Measurements from ENCODE around the gene LRRN2. TPM values are rescaled to one million over a fixed set of nuclear protein-coding genes. Genes with fewer than 3 reads are reported as not detected.

LRRN2 gene
- polyA plus RNA-seq, 1 of the 3 experiments (the other 2 are of a cell fraction), result not detected

- TF ChIP-seq CTCF (IDR thresholded peaks at IDR 0.05) (no peak), NRF1 (IDR thresholded peaks at IDR 0.05; ENCODE audit: low read depth, low read length) (no peak), RXRA (IDR thresholded peaks at IDR 0.05; ENCODE audit: borderline replicate concordance, low read depth) (no peak), POLR2AphosphoS5 (IDR thresholded peaks at IDR 0.05; ENCODE audit: low read depth, low read length) (no peak)
Measured at GRCh38 chr1:204702552-204703267, 17.2 kb upstream of the LRRN2 start (continued).

- Histone ChIP-seq H4K20me1 (ENCODE audit: insufficient read depth) (no peaks in the 10 kb centered on the region), H2AFZ (ENCODE audit: low read depth) (no peak overlapping the region), H3K27me3 (ENCODE audit: insufficient read depth) (peaks cover 3% of the 10 kb centered on the region; the same call in 1 of the 2 replicates), H3K9ac (no peak overlapping the region), H3K4me3 (ENCODE audit: low read depth in 2 of 2, low read length in 1 of 2) (no peak overlapping the region), H3F3A (replicated peaks; ENCODE audit: insufficient read depth) (no peaks in the 10 kb centered on the region), H3K27ac (ENCODE audit: low read depth in 2 of 2, low read length in 1 of 2) (no peak overlapping the region), H3K4me1 (ENCODE audit: control insufficient read depth in 1 of 2, insufficient read depth in 2 of 2, low read depth in 1 of 2, low read length in 1 of 2) (no peaks in the 10 kb centered on the region), H3K79me2 (ENCODE audit: insufficient read depth) (no peaks in the 10 kb centered on the region), H3K9me3 (no peaks in the 10 kb centered on the region), H3K36me3 (replicated peaks in 1 of 2; ENCODE audit: control insufficient read depth in 1 of 2, insufficient read depth in 2 of 2, low read length in 1 of 2) (no peaks in the 10 kb centered on the region), H3K9me2 (no peaks in the 10 kb centered on the region), H3K4me2 (no peak overlapping the region)
- TF ChIP-seq NFIC (IDR thresholded peaks at IDR 0.05; ENCODE audit: borderline replicate concordance) (no peak), YY1 (IDR thresholded peaks at IDR 0.05; ENCODE audit: low read depth) (no peak), ELF1 (IDR thresholded peaks at IDR 0.05) (no peak), REST (IDR thresholded peaks at IDR 0.05; ENCODE audit: low read depth, low read length) (no peak), EP300 (IDR thresholded peaks at IDR 0.05; ENCODE audit: borderline replicate concordance in 1 of 2, low read depth in 1 of 2, low read length in 1 of 2) (no peak), FOXJ3 (CRISPR knock-in tag; IDR thresholded peaks at IDR 0.05) (no peak), SMC3 (IDR thresholded peaks at IDR 0.05; ENCODE audit: low read depth, low read length) (no peak), USF2 (IDR thresholded peaks at IDR 0.05; ENCODE audit: borderline replicate concordance, low read depth, low read length) (no peak), TAF1 (IDR thresholded peaks at IDR 0.05; ENCODE audit: borderline replicate concordance, low read depth, low read length) (no peak), MXI1 (IDR thresholded peaks at IDR 0.05; ENCODE audit: low read depth, low read length) (no peak), IRF3 (IDR thresholded peaks at IDR 0.05; ENCODE audit: low read depth, low read length) (no peak), TEAD4 (IDR thresholded peaks at IDR 0.05; ENCODE audit: borderline replicate concordance, insufficient read depth) (no peak), CHD2 (IDR thresholded peaks at IDR 0.05; ENCODE audit: low read length, partially characterized antibody) (no peak), GABPA (IDR thresholded peaks at IDR 0.05; ENCODE audit: low read depth) (no peak), MAX (IDR thresholded peaks at IDR 0.05; ENCODE audit: low read depth) (no peak), POLR2AphosphoS5 (IDR thresholded peaks at IDR 0.05; ENCODE audit: low read depth, low read length) (no peak), MEF2A (IDR thresholded peaks at IDR 0.05; ENCODE audit: borderline replicate concordance, low read depth) (no peak), FOXM1 (IDR thresholded peaks at IDR 0.05; ENCODE audit: low read depth) (no peak), USF1 (IDR thresholded peaks at IDR 0.05; ENCODE audit: borderline replicate concordance, low read depth) (no peak), RXRA (IDR thresholded peaks at IDR 0.05; ENCODE audit: borderline replicate concordance, low read depth) (no peak)
- 47% methylated on average over 3 of the region's 3 CpGs for WGBS (ENCODE audit: low lambda C conversion rate)
- DNase-seq, result no peak
- ChIA-PET POLR2A (no interaction called here), CTCF (interaction anchor here (1.4 kb wide), 1 partner anchor 11 kb away, joined by 5 read pairs; no protein-coding TSS in a partner anchor)
Measured at GRCh38 chr1:204701229-204701628, 15.7 kb upstream of the LRRN2 start.
